Kidney glomerular epithelial cell (primary cell): Measurements from ENCODE around the gene LRRC14B.
"Not testable (repeated sequence)": the region's sequence is repeated elsewhere in the genome, so short reads cannot be mapped to it uniquely, and the experiment has no call there.

Experiments
- DNase-seq: peaks from one replicate; lab custom pipeline; 2025; lab: John Stamatoyannopoulos, UW

Gene LRRC14B

DNA sequence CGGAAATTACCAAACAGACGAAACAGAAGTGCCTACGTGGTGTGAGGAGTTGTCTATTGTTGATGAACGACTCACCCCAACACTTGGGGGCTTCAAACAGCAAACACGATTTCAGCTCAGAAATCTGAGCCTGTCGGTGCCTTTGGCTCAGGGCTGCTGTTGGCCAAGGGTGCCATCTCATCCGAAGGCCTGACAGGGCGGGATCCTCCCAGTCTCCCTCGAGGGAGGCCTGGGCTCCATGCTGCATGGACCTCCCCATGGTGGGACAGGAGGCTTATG is 1.3 kb downstream of the LRRC14B start:
- DNase-seq: no peak

DNA sequence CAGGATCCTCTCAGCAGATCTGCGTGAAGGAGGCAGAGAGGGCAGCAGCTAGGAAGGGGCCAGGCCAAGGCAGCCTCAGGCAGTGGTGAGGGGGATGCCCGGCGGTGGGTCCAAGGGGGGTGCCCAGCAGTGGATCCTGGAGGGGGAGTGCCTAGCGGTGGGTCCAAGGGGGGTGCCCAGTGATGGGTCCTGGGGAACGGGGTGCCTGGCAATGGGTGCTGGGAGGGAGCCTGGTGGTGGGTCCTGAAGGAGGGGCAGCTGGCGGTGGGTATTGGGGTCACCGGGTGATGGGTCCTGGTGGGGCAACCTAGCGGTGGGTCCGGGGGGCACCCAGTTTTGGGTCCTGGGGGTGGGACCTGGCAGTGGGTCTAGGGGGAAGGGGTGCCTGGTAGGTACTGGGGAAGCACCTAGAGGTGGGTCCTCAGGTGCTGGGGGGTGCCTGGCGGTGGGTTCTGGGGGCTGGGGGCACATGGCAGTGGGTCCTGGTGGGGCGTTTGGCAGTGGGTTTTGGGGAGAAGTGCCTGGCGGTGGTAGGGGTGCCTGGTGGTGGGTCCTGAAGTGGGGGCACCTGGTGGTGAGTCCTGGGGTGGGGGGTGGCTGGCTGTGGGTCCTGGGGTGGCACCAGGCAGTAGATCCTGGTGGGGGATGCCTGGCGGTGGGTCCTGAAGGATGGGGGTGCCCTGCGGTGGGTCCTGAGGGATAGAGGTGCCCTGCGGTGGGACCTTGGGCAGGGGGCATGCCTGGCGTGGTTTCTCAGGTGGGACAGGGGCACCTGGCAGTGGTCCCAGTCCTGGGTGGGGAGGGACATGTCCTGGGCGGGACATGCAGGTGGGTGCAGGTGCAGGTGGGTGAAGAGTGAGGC is 1.9 kb downstream of the LRRC14B start:
- no peak for DNase-seq

DNA sequence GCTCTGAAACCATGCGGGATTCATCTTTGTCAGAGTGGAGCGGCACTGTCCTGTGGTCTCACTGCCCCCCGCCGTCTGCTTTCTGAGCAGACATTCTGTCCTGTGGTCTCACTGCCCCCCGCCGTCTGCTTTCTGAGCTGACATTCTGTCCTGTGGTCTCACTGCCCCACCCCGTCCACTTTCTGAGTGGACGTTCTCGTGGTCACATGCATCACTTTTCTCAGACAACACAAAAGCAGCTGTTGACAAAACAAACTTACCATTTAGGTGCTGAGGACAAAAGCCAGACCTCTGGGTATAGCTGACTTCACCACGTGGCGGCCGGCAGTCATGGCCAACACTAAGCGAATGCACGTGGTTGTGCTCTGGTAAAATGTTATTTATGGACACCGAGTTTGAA is 2.8 kb downstream of the LRRC14B start:
- no peak for DNase-seq

DNA sequence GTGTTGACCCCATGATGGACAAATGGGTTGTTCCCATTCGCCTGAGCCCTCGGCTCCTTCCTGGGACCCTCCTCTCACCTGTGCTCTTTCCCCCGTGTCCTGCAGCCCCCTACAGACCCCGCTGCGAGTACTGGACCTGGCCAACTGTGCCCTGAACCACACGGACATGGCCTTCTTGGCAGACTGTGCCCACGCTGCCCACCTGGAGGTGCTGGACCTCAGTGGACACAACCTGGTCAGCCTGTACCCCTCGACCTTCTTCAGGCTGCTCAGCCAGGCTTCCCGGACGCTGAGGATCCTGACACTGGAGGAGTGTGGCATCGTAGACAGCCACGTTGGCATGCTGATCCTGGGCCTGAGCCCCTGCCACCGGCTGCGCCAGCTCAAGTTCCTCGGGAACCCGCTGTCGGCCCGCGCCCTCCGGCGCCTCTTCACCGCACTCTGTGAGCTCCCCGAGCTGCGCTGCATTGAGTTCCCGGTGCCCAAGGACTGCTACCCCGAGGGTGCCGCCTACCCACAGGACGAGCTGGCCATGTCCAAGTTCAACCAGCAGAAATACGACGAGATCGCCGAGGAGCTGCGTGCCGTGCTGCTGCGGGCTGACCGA is 3.4 kb downstream of the LRRC14B start:
- DNase-seq: no peak

DNA sequence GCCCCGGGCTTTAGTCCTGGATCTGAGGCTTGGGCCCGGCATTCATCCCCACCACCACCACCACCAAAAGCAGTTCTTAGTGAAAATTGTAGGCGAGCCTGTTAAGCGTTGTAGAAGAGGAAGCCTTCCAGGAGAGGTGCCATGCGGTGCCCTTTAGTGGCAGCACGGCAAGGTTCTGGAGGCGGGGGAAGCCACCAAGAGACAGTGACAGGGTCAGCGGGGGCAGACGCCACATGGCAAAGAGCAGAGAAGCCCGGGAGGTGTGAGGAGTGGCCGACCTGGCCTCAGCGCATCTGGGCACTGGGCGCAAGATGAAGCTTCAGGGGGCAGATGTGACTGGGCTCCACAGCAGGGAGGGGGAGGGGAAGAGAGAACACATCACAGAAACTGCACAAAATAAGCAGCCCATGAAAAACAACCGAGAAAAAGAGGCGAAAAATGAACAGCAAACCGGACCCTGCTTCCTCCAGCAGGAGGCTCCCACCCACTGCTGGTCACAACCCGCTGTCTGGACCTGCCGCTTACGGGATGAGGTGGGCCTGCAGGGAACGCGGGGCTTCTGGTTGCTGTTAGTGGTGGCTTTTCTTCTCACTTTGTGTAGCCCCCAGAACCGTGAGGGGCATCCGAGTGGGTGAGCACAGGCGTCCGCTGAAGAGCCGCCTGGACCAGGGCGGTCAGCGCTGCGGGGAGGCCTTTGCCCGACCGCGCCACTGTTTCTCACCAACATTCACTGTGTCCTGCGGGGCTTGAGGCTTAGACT is 4.3 kb downstream of the LRRC14B start:
- no peak for DNase-seq

DNA sequence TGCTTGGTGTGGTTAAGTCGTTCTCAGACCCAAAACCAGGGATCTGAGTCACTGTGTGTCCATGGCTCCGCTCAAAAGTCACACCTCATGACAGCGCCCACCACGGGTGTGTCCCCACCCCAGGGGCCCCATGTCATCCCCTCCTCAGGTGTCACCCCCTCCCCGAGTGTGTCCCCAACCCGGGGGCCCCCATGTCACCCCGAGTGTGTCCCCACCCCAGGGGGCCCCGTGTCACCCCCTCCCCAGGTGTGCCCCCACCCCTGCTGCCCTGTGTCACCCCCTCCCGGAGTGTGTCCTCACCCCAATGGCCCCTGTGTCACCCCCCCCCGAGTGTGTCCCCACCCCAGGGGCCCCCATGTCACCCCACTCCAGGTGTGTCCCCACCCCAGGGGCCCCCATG is 5.1 kb downstream of the LRRC14B start:
- DNase-seq: no peak

DNA sequence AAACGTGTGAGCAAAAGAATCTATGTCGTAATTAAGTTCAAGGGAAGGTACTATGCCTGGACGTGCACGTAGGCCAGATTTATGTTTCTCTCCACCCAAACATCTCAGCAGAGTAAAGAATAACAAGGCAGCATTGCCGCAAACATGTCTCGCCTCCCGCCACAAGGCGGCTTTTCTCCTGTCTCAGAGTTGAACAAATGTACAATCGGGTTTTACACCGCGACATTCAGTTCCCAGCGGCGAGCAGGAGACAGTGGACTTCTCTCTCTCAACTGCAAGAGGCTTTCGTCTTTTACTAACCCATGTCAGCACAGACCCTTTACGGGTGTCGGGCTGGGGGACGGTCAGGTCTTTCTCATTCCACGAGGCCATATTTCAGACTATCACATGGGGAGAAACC is 5.7 kb downstream of the LRRC14B start:
- not testable (repeated sequence) for DNase-seq

DNA sequence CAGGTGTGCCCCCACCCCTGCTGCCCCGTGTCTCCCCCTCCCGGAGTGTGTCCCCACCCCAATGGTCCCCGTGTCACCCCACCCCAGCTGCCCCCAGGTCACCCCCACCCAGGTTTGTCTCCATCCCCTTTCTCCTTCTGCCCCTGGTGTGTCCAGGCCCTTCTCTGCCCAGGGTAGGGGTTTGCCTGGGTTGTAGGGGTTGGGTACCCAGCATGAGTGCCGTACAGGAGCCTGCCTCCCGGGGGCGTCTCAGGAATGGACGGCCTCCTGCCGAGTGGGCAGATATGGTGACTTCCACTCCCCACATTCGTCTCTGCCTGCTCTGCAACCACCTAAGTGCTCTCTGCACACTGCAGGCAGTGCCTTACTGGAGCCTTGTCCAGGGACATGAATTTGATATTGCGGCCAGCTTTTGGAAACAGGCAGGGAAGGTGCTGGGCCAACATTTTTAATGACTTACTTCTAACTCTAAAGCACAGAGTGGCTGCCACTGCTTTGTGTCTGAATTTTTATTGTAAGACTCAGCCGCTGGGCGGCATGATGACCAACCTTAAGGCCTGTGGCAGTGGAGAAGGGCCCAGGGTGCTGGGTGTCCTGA is 6.7 kb downstream of the LRRC14B start:
- no peak for DNase-seq

DNA sequence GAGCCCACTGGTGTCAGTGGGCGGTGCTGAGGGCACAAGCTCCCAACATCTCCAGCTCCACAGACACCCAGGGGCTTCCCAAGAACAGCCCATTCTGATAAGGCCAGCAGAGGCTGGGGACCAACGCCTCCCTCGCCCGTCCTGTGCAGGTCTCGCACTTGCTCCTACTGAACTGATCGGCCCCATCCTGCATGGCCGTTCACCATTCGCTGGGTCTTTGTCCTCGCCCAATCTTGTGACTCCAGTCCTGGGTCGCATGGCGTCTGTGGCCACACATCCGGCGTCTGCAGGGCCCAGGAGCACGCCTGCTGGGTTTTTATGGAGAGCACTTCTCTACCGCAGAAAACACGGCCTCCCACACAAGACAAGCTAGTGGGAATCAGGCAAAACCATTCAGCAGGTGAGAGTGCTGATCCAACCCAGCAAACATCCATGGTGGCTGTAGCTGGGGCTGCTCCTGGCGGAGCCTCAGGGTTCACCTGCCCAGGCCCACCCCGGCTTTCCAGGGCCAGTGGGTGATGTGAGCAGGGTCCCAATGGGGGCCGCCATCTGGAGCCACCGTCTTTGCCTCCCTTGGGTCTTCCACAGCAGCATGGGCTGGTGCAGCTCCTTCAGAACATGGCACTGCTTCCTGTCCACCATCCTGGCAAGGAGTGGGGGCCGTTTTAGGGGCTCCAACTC is 7.4 kb downstream of the LRRC14B start:
- no peak for DNase-seq

DNA sequence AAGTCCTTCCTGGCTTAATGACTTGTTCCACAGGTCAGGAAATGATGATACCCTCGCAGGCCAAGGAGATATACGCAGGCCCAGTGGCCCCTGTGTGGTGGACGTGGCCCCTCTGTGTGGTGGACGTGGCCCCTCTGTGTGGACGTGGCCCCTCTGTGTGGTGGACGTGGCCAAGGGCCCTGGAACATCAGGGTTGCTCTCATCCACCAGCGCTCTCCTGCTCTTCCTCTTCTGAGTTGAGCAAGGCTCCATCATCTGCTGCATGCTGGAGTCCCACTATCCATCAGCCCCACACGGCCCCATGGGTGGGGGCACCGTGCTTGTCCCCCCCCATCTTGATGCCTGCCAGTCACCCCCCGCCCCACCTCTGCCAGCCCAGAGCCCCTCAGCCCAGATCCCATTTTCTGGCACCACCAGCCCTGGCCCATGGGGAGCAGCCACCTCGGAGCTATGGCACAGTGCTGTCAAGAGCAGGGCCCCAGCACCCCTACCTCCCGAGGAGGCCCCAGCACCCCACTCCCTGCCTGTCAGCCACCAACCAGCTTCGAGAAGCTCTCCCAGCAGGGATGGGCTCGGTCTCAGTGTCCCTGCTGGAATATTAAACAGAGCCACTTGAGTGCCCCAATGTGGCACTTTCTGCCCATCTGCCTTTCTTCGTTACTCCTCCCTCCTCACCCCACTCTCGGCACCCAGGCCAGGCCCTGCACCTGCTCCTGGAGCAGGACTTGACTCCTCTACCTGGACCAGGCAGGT is 8.1 kb downstream of the LRRC14B start:
- no peak for DNase-seq

DNA sequence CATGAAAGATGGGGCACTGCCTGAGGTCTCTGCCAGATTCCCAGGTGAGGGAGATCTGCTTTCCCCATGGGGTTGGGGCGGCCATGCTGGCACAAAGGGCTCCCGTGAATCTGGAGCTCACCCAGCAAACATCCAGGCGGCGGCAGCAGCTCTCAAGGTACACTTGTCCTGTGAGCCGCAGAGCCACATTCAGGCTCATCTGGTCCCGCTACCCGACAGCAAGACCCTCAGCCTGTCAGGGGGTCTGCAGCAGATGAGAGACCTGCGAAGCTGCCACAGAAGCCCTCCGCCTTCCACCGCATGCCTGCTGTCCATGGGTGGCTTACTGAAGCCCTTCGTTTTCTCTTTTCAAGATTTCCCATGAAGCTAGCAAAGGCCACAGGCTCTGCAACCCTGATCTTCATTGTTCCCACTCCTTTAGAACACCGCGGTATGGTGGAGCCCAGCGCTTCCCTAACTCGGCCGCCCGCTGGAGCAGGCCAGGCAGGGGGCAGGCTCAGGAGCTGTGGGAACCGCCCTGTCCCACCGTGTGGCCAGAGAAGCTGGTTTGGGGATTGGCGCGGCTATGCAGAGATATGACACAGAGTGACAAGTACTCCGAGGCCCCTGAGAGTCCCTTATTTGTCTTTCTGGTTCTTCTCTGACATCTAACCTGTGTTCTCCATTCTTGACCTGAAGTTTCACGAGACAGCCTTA is 8.8 kb downstream of the LRRC14B start:
- no peak for DNase-seq

DNA sequence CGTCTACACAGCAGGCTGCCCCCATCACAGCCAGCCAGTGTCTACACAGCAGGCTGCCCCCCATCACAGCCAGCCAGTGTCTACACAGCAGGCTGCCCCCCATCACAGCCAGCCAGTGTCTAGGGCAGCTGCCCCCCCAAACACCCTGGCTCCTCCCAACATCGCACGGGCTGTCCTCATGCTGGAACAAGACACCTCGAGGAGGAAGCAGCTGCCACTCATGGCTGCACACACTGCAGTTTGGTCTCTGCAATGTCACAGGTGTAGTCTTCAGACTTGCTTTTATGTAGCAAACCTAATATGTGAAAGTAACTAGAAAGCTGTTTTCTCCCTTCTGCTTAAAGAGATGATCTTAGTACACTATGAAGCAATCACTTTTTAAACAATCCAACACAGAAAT is 9.7 kb downstream of the LRRC14B start:
- DNase-seq: no peak

DNA sequence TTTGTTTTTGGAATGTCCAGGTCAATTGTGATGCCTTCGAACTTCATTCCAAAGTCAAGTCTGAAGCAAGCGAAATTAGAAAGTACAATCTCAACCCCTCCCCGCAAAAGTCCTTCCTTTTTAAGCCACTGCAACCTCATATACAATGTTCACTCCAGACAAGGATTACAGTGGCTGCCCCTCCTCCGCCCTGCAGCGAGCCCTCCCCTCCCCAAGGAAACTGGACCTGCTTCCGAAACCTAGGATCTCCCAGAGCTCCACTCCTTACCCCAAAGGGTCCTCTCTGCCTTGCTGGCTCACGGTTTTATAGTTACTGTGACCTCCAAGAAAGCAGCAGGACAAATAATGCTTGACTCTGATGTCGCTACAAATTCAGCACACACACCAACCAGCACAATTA is 10.4 kb downstream of the LRRC14B start:
- no peak for DNase-seq

DNA sequence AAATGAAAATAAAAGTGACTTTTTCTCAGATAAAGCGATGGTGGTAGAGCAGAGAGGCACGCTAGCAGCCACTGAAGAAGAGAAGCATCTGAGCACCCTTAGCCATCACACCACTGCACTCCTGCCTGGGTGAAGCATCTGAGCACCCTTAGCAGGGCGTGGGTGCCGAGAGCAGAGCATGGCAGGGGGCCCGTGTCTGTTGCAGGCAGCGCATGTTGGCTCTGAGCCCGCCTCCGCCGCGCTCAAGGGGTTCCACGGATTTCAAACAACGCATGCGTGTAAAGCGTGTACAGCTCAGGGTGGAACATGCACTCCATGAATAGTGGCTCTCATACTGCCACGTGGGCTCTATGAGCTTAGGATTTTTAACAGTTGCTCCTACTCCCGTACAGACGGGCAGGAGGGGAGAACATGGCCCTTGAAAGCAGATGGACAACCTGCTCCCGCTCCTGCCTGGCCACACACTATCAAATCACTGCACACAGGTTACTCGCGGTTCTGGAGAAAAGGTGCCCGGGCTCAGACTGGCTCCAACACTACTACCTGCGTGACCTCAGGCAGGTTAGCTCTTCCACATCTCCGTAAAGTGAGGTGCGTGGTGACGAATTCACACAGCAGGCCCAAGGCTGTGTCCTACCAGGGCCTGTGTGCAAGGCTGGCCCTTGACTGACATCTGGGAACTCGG is 12.1 kb downstream of the LRRC14B start:
- no peak for DNase-seq

DNA sequence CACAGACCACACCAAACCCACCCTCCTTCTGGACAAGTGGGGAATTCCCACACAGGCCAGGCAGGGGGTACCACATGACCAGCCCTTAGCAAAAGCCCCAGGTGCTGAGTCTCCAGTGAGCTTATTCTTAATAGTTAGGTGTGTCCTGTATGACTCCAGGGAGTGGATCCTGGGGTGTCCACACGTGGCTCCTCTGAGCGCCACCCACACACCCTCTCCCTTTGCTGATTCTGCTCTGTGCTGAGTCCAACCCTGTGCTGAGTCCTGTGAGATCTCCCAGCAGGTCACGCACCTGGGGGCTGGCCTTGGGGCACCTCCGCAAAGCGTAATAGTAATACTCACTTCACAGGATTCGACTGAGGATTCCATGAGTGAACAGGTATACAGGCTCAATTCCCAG is 12.7 kb downstream of the LRRC14B start:
- no peak for DNase-seq

DNA sequence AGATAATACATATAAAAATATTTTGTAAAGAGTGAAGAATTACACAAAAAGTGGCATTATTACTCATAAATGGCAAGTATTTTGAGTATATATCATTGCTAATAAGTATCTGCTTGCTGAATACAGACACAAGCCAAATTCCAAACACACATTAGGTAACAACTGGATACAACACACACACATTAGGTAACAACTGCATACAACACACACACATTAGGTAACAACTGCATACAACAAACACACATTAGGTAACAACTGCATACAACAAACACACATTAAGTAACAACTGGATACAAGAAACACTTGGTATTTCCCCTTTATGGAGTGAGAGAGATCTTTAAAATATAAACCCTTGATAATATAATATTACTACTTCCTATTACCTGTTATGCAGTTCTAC is 13.2 kb downstream of the LRRC14B start:
- DNase-seq: no peak

DNA sequence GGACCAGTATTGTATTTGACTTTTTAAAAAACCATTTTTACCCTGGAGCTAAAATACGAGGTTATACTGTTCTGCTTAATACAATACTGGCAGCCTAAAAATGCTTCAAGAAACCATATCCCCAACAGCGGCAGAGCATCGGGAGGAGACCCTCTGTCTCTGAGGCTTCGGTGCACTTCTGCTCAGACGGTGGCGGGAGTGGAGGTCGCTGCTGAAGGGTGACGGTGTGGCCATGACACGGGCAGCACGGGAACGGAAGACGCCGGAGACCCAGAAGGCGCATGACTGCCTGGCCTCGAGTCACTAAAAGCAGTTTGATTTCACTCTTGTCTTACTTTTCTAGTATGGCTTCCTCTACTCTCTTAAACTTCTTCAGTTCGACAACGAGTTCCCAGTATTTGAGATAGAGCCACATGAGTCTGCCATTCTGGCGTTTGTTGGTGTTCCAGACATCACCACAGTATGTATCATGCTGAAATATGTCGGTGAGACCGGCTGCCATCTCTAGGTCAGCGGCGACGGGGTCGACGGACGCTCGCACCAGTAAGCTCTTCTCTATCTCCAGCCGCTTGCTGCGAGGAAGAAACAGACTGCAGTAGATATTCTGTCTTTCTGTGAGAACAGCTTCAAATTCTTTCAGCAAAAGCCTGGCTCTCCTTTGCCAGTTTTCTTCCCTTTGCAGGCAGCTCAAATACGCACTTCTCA is 13.8 kb downstream of the LRRC14B start:
- no peak for DNase-seq

DNA sequence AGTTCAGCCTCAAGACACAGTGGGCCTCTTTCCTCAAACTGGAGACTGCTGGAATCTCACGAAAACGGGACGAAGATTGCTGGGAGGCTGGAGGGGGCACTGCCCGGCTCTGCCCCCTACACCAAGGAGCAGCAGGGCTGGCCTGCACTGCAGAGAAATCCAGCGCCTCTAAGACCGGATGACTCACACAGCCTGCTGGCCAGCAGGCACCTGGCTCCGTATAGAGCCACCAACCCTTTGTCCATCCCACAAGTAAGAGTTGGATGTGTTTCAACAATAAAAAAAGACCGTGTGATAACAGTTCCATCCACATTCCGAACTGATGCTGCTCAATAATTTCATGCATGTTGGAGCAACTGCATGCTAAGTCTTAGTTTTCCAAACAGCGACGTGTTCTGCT is 15.1 kb downstream of the LRRC14B start:
- no peak for DNase-seq

DNA sequence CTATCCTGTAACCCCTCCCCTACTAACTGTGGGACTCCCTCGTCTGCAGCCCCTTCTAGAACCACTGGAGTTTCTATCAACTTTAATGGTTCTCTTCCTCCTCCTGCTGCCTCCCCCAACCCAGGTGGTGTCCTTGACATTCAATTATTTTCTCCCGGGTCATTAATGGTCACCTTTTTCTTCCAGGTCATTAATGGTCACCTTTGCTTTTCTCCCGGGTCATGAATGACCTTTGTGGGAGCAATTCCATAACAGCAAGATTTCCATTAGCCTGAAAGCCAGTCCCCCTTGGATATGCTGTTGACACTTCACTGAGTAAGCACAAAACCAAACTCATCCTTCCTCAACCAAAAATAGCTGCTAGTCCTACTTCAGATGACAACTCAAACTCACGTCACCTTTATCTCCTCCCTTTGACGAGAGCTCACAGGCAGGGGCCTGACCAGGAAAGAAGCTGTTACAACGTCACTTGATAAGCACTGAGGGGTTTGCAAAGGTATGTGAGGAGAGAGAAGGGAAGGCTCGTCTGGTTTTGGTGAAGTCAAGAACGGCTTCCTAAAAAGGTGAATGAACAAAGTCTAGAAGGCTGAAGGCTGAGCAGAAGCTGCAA is 15.7 kb downstream of the LRRC14B start:
- DNase-seq: no peak
